ENCODE results near the gene PROSER3.

GRCh38 chr19:35727956-35728706 is 29.8 kb upstream of the PROSER3 start:
- no peak for TF ChIP-seq ETV6 (CRISPR knock-in tag; conservative IDR thresholded peaks at IDR 0.05)
- no peak for TF ChIP-seq ZNF296 (CRISPR knock-in tag; conservative IDR thresholded peaks at IDR 0.05)
- TF ChIP-seq, protein P1, sequence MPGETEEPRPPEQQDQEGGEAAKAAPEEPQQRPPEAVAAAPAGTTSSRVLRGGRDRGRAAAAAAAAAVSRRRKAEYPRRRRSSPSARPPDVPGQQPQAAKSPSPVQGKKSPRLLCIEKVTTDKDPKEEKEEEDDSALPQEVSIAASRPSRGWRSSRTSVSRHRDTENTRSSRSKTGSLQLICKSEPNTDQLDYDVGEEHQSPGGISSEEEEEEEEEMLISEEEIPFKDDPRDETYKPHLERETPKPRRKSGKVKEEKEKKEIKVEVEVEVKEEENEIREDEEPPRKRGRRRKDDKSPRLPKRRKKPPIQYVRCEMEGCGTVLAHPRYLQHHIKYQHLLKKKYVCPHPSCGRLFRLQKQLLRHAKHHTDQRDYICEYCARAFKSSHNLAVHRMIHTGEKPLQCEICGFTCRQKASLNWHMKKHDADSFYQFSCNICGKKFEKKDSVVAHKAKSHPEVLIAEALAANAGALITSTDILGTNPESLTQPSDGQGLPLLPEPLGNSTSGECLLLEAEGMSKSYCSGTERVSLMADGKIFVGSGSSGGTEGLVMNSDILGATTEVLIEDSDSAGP (CRISPR knock-in tag; IDR thresholded peaks at IDR 0.05; ENCODE audit: borderline replicate concordance): no peak
- no peak for TF ChIP-seq RBAK (CRISPR knock-in tag; IDR thresholded peaks at IDR 0.05)
- no peak for TF ChIP-seq MLX (CRISPR knock-in tag; IDR thresholded peaks at IDR 0.05)
- no peak for TF ChIP-seq RELA (CRISPR knock-in tag; IDR thresholded peaks at IDR 0.05)
- TF ChIP-seq ZNF232 (CRISPR knock-in tag; IDR thresholded peaks at IDR 0.05; ENCODE audit: borderline replicate concordance): no peak
- TF ChIP-seq POLR2A (IDR thresholded peaks at IDR 0.05; ENCODE audit: insufficient read depth in 1 of 2, low read depth in 2 of 2, low read length in 2 of 2): no peak
- TF ChIP-seq, protein P2, sequence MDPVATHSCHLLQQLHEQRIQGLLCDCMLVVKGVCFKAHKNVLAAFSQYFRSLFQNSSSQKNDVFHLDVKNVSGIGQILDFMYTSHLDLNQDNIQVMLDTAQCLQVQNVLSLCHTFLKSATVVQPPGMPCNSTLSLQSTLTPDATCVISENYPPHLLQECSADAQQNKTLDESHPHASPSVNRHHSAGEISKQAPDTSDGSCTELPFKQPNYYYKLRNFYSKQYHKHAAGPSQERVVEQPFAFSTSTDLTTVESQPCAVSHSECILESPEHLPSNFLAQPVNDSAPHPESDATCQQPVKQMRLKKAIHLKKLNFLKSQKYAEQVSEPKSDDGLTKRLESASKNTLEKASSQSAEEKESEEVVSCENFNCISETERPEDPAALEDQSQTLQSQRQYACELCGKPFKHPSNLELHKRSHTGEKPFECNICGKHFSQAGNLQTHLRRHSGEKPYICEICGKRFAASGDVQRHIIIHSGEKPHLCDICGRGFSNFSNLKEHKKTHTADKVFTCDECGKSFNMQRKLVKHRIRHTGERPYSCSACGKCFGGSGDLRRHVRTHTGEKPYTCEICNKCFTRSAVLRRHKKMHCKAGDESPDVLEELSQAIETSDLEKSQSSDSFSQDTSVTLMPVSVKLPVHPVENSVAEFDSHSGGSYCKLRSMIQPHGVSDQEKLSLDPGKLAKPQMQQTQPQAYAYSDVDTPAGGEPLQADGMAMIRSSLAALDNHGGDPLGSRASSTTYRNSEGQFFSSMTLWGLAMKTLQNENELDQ (CRISPR knock-in tag; IDR thresholded peaks at IDR 0.05; ENCODE audit: borderline replicate concordance): no peak
- no peak for TF ChIP-seq RFX5 (IDR thresholded peaks at IDR 0.05; ENCODE audit: low read depth, low read length)
- no peak for TF ChIP-seq ZNF776 (CRISPR knock-in tag; IDR thresholded peaks at IDR 0.05)
- TF ChIP-seq CTCF (CRISPR knock-in tag; IDR thresholded peaks at IDR 0.05): no peak
- no peak for TF ChIP-seq FOSL1 (CRISPR knock-in tag; IDR thresholded peaks at IDR 0.05; ENCODE audit: borderline replicate concordance)
- no peak for TF ChIP-seq MEIS2 (CRISPR knock-in tag; IDR thresholded peaks at IDR 0.05)

All from HepG2 (cell line).